ENCODE results near the gene CPLANE2.
"Not testable (repeated sequence)": the region's sequence is repeated elsewhere in the genome, so short reads cannot be mapped to it uniquely, and the experiment has no call there.

Gene CPLANE2

DNA sequence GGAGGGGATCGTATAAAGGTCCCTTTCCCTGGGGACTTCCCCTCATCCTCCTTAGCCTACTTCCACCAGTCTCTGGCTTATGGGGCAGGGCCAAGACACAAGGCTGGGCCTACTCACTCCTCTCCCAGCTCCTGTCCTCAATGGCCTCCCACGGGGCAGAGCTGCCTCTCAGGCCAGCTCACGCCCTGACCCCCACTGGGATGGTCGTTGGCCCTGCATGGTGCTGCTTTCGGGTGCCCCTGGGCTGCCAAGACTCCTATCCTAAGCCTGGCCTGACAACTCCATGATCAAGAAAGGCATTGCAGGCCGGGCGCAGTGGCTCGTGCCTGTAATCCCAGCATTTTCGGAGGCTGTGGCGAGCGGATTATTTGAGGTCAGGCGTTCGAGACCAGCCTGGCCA is 6.2 kb downstream of the CPLANE2 start:
- Histone ChIP-seq H3K27ac (no peak overlapping the region), H3K4me3 (no peak overlapping the region)
- DNase-seq (ENCODE audit: low spot score): no peak
- TF ChIP-seq CTCF (IDR thresholded peaks at IDR 0.05): no peak

- no peak overlapping the region for H3K4me3 ChIP-seq
- DNase-seq (ENCODE audit: low spot score): no peak
- no peak for TF ChIP-seq CTCF (IDR thresholded peaks at IDR 0.05)
Measured at GRCh38 chr1:16229976-16230740, 6.8 kb downstream of the CPLANE2 start.

DNA sequence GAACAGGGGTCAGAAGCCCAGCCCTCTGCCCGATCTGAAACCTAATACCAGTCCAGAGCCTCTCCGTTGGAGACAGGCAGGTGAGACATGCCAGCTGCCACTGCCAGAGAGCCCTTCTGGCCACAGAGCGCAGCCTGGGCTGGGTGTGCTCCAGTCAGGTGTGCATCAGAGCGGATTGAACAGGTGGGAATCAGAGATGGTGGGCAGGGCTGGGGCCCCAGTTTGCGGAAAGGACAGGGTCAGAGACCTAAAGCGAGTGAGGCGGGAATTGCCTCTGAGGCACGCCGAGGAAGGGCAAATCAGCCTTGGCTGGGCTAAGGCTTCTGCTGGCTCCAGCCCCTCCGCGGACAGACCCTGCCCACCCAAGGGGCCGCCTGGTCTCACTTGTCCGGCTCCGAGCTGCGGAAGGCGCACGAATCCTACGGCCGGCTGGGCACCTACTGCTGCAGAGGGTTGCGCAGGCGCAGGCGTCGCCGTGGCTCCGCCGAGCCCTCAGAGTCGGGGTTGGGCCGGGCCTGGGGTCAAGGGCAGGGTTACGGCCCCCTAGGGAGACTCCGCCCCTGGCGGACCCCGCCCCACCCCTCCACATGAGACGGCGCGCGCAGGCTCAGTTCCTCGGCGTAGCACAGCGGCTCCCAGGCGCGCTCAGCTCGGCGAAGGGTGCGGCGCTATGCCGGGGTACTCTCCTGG is 10.3 kb downstream of the CPLANE2 start:
- no peak for TF ChIP-seq CTCF (IDR thresholded peaks at IDR 0.05)
- no peak for DNase-seq (ENCODE audit: low spot score)
- no peak overlapping the region for H3K27ac ChIP-seq
- peak overlapping the region; percentile 32 for H3K4me3 ChIP-seq

More at GRCh38 chr1:16229976-16230740, 6.8 kb downstream of the CPLANE2 start:
- no peak overlapping the region for H3K27ac ChIP-seq

- no peak for DNase-seq (ENCODE audit: low spot score)
- Histone ChIP-seq H3K27ac (no peak overlapping the region), H3K4me3 (no peak overlapping the region)
- no peak for TF ChIP-seq CTCF (IDR thresholded peaks at IDR 0.05)
Measured at GRCh38 chr1:16226129-16226489, 10.9 kb downstream of the CPLANE2 start.

DNA sequence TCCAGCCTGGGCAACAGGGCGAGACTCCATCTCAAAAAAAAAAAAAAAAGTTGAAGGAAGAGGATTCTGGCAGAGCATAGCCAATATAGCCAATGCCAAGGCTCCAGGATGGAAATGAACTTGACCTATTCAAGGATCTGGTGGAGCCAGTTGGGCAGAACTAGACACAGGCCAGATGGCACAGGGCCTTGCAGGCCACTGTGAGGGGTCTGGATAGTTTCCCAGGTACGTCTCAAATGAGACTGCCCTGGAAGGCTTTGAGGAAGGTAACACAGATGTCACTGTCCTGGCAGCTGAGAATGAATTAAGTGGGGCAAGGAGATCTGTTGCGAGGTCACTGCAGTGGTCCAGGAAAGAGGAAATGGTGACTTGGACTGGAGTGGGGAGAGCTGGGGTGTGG is 12.5 kb downstream of the CPLANE2 start:
- no peak overlapping the region for H3K4me3 ChIP-seq
- no peak for TF ChIP-seq CTCF (IDR thresholded peaks at IDR 0.05)
- no peak overlapping the region for H3K27ac ChIP-seq
- no peak for DNase-seq (ENCODE audit: low spot score)

DNA sequence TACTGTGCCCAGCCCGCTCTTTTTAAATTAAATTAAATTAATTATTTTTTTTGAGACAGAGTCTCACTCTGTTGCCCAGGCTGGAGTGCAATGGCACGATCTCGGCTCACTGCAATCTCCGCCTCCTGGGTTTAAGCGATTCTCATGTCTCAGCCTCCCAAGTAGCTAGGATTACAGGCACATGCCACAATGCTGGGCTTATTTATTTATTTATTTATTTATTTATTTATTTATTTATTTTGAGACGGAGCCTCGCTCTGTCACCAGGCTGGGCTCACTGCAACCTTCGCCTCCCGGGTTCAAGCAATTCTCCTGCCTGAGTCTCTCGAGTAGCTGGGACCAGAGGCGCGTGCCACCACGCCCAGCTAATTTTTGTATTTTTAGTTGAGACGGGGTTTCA is 14.3 kb downstream of the CPLANE2 start:
- not testable (repeated sequence) for H3K27ac ChIP-seq; DNase-seq (ENCODE audit: low spot score); H3K4me3 ChIP-seq

GRCh38 chr1:16221499-16221898 is 15.5 kb downstream of the CPLANE2 start:
- H3K27ac ChIP-seq: no peak overlapping the region
- no peak for DNase-seq (ENCODE audit: low spot score)
- TF ChIP-seq CTCF (IDR thresholded peaks at IDR 0.05): no peak
- H3K4me3 ChIP-seq: no peak overlapping the region

All from coronary artery (tissue), 2 donors.